ENCODE measurements around the gene ADRA2C. TPM values are rescaled to one million over a fixed set of nuclear protein-coding genes. Genes with fewer than 3 reads are reported as not detected.

Gene ADRA2C
- total and polyA plus RNA-seq, 9 of the 15 experiments (the other 6 are each of a cell fraction or from before 2014, with no cell fraction given) = 0.06 to 0.58 (median 0.14) TPM; not detected in 2

GRCh38 chr4:3760841-3761240 lies 5.3 kb upstream of the ADRA2C start:
- Histone ChIP-seq H3K36me3 (ENCODE audit: control insufficient read depth, insufficient read depth, low read length) (no peaks in the 10 kb centered on the region), H3K9me1 (ENCODE audit: control insufficient read depth, insufficient read depth, low read length) (no peaks in the 10 kb centered on the region), H3K4me1 (replicated peaks in 1 of 2; ENCODE audit: control insufficient read depth in 2 of 2, insufficient read depth in 2 of 2, low read length in 2 of 2) (peaks cover 0 to 8% of the 10 kb centered on the region in 2 experiments; a peak in 2 of 5 replicates), H3K4me2 (ENCODE audit: insufficient read depth, low read length) (no peak overlapping the region), H3K27ac (ENCODE audit: extremely low read depth, low read depth, low read length) (no peak overlapping the region), H3K4me3 (no peak overlapping the region), H3K79me2 (ENCODE audit: control insufficient read depth, insufficient read depth, low read length) (no peaks in the 10 kb centered on the region), H2AFZ (ENCODE audit: low read depth, low read length) (no peak overlapping the region), H3K9me3 (replicated peaks; ENCODE audit: control insufficient read depth, insufficient read depth, low read depth, low read length) (no peaks in the 10 kb centered on the region), H3K27me3 (ENCODE audit: control insufficient read depth in 2 of 2, insufficient read depth in 2 of 2, low read length in 2 of 2) (peaks cover 4 to 56% of the 10 kb centered on the region in 2 experiments; a peak in 3 of 5 replicates), H4K20me1 (replicated peaks; ENCODE audit: control insufficient read depth, insufficient read depth, low read length) (peaks cover 8% of the 10 kb centered on the region; the same call in 1 of the 2 replicates), H3K9ac (ENCODE audit: insufficient read depth in 1 of 2, low read depth in 2 of 2, low read length in 2 of 2) (no peak overlapping the region)
- FAIRE-seq (no peak), DNase-seq (ENCODE audit: extremely low read depth in 1 of 4, low spot score in 3 of 4) (no peak), ATAC-seq (no peak)
- intact Hi-C loops (cut with micrococcal nuclease) (no loop called here), in situ Hi-C loops (cut with MboI) (no loop called here)
- POLR2A ChIA-PET = interaction anchor here (0.6 to 0.7 kb wide), 2 partner anchors 60 to 326 kb away, joined by 3 to 4 read pairs; no protein-coding TSS in a partner anchor
- TF ChIP-seq TCF7 (IDR thresholded peaks at IDR 0.05; ENCODE audit: borderline replicate concordance) (no peak), USF1 (CRISPR knock-in tag; IDR thresholded peaks at IDR 0.05) (no peak), KDM4B (IDR thresholded peaks at IDR 0.05; ENCODE audit: borderline replicate concordance in 2 of 2, low read depth in 1 of 2) (no peak), ZBTB33 (CRISPR knock-in tag; IDR thresholded peaks at IDR 0.05) (no peak), RBFOX2 (IDR thresholded peaks at IDR 0.05; ENCODE audit: low read depth, low read length) (no peak), CBX2 (IDR thresholded peaks at IDR 0.05; ENCODE audit: insufficient read depth, low read length, poor library complexity, severe bottlenecking) (no peak), GATA2 (CRISPR knock-in tag; IDR thresholded peaks at IDR 0.05) (no peak), RREB1 (CRISPR knock-in tag; IDR thresholded peaks at IDR 0.05) (no peak), ARID2 (IDR thresholded peaks at IDR 0.05) (no peak), MCM3 (IDR thresholded peaks at IDR 0.05) (no peak), FOXP1 (CRISPR knock-in tag; IDR thresholded peaks at IDR 0.05) (no peak), ZNF224 (CRISPR knock-in tag; IDR thresholded peaks at IDR 0.05) (no peak), NFYB (IDR thresholded peaks at IDR 0.05; ENCODE audit: extremely low read depth, insufficient read length) (no peak)
- CTCF ChIA-PET (ENCODE audit: low intra/inter-chr PET ratio) = no interaction called here
- 0% methylated on average over 5 of the region's 5 CpGs for WGBS (ENCODE audit: insufficient coverage, low coverage, missing lambda C conversion rate)
- BruUV-seq (replicated peaks) = no TSS peak

All from K562 (cell line).